Fibroblast of pulmonary artery (primary cell): ENCODE measurements around the gene HSPB7.
A peak's percentile ranks its signal among the peaks of the same experiment; 100 is the strongest.

Experiments
- DNase-seq: peaks from one replicate; pipeline ENCODE4 v3.0.0-alpha.2; 2010; ENCODE audit warnings: low read depth
- H3K4me3 ChIP-seq: replicated peaks from 2 replicates; pipeline ENCODE4 v1.5.1; 2011; ENCODE audit warnings: low read depth, mild to moderate bottlenecking, control low read depth, low read length, moderate library complexity
- TF ChIP-seq, protein P1 (sequence below): IDR thresholded peaks from 2 replicates; pipeline ENCODE4 v1.5.1; 2011; ENCODE audit warnings: mild to moderate bottlenecking, control low read depth, low read length, inconsistent platforms; ENCODE audit errors: missing control alignments

Gene HSPB7

DNA sequence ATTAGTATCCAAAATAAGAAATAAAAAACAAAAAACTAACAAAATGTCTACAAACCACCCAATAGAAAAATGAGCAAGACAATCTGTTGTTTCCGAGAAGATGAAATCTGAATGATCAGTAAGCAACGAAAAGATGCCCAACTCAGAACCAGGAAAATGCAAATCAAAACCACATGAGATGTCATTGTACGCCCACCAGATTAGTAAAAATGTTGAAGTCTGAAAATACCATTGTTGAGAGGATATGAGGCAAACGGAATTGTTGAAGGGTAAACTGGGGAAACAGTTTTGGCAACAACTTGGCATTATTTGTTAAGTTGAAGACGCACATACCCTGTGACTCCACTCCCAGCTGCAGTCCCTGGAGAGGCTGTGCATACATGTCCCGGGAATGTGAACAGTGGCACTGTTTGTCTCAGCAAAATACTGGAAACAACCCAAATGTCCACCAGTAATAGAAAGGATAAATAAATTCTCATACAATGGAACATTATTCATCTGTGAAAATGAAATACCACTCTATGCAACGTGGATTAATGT is 52.5 kb downstream of the HSPB7 start:
- TF ChIP-seq, protein P1, sequence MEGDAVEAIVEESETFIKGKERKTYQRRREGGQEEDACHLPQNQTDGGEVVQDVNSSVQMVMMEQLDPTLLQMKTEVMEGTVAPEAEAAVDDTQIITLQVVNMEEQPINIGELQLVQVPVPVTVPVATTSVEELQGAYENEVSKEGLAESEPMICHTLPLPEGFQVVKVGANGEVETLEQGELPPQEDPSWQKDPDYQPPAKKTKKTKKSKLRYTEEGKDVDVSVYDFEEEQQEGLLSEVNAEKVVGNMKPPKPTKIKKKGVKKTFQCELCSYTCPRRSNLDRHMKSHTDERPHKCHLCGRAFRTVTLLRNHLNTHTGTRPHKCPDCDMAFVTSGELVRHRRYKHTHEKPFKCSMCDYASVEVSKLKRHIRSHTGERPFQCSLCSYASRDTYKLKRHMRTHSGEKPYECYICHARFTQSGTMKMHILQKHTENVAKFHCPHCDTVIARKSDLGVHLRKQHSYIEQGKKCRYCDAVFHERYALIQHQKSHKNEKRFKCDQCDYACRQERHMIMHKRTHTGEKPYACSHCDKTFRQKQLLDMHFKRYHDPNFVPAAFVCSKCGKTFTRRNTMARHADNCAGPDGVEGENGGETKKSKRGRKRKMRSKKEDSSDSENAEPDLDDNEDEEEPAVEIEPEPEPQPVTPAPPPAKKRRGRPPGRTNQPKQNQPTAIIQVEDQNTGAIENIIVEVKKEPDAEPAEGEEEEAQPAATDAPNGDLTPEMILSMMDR, result no peak

More for the DNA sequence above, 52.5 kb downstream of the HSPB7 start:
- peak; percentile 91 for DNase-seq
- no peak overlapping the region for H3K4me3 ChIP-seq
